A673 (cell line): Measurements from ENCODE around the gene OR6C70.

ENCODE experiments used
- CTCF ChIP-seq: fragments of 300-800, 200-600 bp; sonication (generic); conservative IDR thresholded peaks from 2 replicates; pipeline ENCODE4 v1.5.1; 2017; ENCODE audit warnings: low read depth, mild to moderate bottlenecking, antibody characterized with exemption, low read length, moderate library complexity, mixed read lengths
- EZH2 ChIP-seq: fragments of 200-600 bp; sonication (generic); IDR thresholded peaks from 2 replicates; pipeline ENCODE4 v1.6.1; 2017; ENCODE audit warnings: borderline replicate concordance, low read depth, mild to moderate bottlenecking, mixed read lengths, antibody characterized with exemption, low read length; ENCODE audit not compliant: poor library complexity, severe bottlenecking

GRCh38 chr12:55428331-55429243 is 41.4 kb downstream of the OR6C70 start:
- no peak for TF ChIP-seq CTCF
- TF ChIP-seq EZH2: no peak
